GM18909 (cell line): Measurements from ENCODE around the gene ZNF480.
"Not testable (repeated sequence)": the region's sequence is repeated elsewhere in the genome, so short reads cannot be mapped to it uniquely, and the experiment has no call there.

Experiments
- ATAC-seq: cut with Tn5 transposase; IDR thresholded peaks from one replicate; pipeline ENCODE4 v1.9.1; 2021; ENCODE audit warnings: mild to moderate bottlenecking; ENCODE audit not compliant: unreplicated experiment, poor library complexity

The ZNF480 gene

GRCh38 chr19:52336117-52336790 lies 39.3 kb downstream of the ZNF480 start, which contains the start of gene ZNF610:
Gene ZNF610 (plus strand): TSS chr19:52336243. CDS start chr19:52349173, 12,930 bp downstream.
- peak; percentile 72 for ATAC-seq

- ATAC-seq, result no peak
These were observed 39.9 kb downstream of the ZNF480 start for GRCh38 chr19:52336791-52337381.

GRCh38 chr19:52339022-52339421 lies 42.1 kb downstream of the ZNF480 start:
- ATAC-seq, result not testable (repeated sequence)

GRCh38 chr19:52343548-52343947 lies 46.6 kb downstream of the ZNF480 start:
- no peak for ATAC-seq

GRCh38 chr19:52345162-52345561 lies 48.2 kb downstream of the ZNF480 start:
- no peak for ATAC-seq

GRCh38 chr19:52351512-52351911 lies 54.5 kb downstream of the ZNF480 start:
- ATAC-seq, result no peak

GRCh38 chr19:52366414-52366824 lies 69.5 kb downstream of the ZNF480 start:
- no peak for ATAC-seq

- ATAC-seq, result peak; percentile 82
These were observed 72.8 kb downstream of the ZNF480 start, which contains the start of gene ZNF880 for GRCh38 chr19:52369559-52370340. Gene ZNF880 (plus strand): TSS chr19:52369923. CDS start chr19:52369966, 43 bp downstream.

GRCh38 chr19:52370341-52370710 lies 73.4 kb downstream of the ZNF480 start:
- no peak for ATAC-seq
